Ammon's horn (tissue), 1 donor: ENCODE data around the gene ITGAV.

Experiments used
- DNase-seq: peaks from one replicate; pipeline ENCODE4 v3.0.0-alpha.2; 2016; ENCODE audit warnings: low spot score

ITGAV gene

GRCh38 chr2:186718122-186718521 is 128.3 kb downstream of the ITGAV start:
- DNase-seq = no peak

- no peak for DNase-seq
Measured at GRCh38 chr2:186718903-186719302, 129.0 kb downstream of the ITGAV start.

- DNase-seq = no peak
Measured at GRCh38 chr2:186721956-186722355, 132.1 kb downstream of the ITGAV start.

- DNase-seq = no peak
Measured at GRCh38 chr2:186724736-186725135, 134.9 kb downstream of the ITGAV start.

- DNase-seq = no peak
Measured at GRCh38 chr2:186725783-186726182, 135.9 kb downstream of the ITGAV start.

- no peak for DNase-seq
Measured at GRCh38 chr2:186726938-186727337, 137.1 kb downstream of the ITGAV start.

- DNase-seq = no peak
Measured at GRCh38 chr2:186728631-186729030, 138.8 kb downstream of the ITGAV start.
